DMS114 treated with DMSO at 0.1 percent for 48 hours (cell line): Measurements from ENCODE around the gene MERTK.
"Not testable (repeated sequence)": the region's sequence is repeated elsewhere in the genome, so short reads cannot be mapped to it uniquely, and the experiment has no call there.

ENCODE experiments used
- DNase-seq: peaks from one replicate; lab custom pipeline; 2025; ENCODE audit not compliant: unreplicated experiment; lab: John Stamatoyannopoulos, UW

The MERTK gene

GRCh38 chr2:111909997-111910396 lies 11.6 kb downstream of the MERTK start:
- DNase-seq = not testable (repeated sequence)

DNA sequence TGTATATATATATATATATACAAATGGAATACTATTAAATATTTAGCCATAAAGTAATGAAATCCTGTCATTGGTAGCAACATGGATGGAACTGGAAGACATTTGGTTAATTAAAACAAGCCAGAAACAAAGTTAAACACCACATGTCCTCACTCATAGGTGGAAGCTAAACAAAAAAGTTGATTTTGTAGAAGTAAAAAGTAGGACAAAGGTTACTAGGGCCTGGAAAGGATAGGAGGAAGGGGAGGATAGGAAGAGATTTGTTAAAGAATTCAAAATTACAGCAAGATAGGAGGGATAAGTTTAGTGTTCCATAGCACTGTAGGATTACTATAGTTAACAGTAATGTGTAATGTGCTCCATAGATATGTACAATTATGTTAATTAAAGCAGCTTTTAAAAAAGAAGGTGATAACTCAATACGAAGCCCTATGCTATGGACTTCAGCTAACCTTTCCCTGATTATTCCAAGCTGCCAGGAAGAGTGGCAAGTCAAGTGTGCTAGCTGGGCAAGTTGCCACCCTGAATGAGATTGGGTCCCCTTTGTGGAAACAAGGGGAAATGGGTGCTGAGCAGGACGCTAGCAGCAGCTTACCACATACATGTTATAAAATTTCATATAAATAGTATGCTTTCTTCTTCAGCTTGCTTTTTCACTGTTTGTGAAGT lies 12.3 kb downstream of the MERTK start:
- DNase-seq = no peak

- DNase-seq = not testable (repeated sequence)
Observed at GRCh38 chr2:111911295-111911977, 13.0 kb downstream of the MERTK start.

DNA sequence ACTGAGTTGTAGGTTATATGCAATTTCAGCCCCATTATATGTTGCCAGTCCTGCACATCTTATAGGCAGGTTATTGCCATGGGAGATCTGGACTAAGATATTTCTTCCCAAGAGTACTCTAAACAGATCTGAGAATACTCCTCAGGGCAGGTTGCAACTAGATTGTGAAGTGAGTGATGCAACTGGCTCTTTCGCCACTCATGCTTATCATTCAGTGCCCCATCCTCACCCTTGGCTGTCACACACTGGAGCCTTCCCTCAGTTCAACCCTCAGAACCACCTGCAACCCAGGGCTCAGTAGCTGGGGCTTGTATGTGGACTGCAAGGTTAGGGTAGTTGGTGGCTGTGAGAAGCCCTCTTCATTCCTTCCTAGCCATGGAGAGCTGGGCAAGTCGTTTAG lies 14.1 kb downstream of the MERTK start:
- no peak for DNase-seq

GRCh38 chr2:111917106-111917505 lies 18.7 kb downstream of the MERTK start:
- no peak for DNase-seq

DNA sequence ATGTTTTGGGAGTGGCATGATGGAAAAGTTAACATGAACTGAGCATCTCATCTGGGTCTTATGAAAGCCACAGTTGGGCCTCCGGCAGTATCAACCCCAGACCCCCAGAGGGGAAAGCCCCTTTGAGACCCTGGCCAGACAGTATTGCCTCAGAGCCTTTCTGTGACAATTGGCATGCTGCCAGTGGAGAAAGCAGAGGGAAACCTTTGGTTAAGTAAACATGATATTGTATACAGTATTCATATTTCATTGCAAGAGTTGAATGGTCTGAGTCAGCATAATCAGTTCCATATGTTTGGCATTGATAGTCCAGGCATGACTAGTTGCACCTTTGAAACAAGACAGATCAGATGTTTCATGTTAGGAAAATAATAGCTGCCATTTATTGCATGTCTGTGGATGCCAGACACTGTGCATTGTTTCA lies 20.0 kb downstream of the MERTK start:
- no peak for DNase-seq

DNA sequence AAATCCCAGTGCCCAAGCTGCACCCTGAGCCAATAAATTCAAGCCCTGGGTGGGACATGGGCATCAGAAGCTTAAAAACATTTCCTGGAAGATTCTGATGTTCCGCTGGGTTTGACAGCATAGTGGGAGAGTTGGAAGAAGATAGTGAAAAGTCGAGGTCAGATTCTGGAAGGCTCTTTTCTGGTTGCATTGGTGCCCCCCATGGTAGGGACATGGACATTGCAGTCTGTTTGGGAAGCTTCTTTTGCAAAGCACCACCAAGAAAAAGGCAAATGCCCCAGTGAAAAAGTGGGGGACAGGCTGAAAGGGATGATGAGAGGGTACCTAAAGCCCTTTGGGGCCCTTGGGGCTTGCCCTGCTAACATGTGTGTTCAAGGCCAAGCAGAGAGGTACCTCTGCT lies 21.0 kb downstream of the MERTK start:
- no peak for DNase-seq

DNA sequence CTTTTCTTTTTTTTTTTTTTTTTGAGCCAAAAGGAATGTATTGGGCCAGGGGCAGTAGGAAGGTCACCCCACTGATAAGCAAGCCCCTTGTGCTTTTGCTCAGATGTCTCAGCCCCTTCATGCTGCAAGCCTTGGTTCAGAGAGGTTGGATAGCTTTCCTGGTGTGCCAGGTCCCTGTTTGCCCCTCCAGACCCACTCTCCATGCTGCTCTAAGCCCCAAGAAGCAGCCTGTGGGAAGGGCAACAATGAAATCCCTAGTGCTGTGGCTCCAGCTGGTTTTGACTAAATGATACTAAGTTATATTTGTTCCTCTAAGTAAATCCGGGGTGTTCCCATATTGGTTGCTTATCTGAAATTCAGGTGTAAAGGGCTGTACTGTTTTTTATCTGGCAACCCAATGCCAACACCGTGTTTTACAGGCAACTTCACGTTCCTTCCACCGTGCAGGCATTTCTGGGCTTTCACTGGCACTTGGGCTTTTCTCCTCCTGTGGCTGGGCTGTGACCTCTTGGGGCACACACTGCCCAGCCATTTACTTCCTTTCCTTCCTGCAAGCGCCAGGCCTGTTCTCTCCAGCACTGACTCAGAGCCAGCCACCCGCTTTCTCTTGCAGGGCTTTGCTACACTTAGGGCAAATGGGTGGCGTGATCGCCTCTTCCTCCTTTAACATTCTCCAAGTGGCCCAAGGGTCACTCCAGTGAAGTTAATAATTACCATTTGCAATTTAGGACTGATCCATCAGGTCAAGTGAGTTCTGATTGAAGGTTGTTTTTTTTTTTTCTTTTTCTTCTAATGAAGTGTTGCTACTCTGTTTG lies 21.6 kb downstream of the MERTK start:
- no peak for DNase-seq

DNA sequence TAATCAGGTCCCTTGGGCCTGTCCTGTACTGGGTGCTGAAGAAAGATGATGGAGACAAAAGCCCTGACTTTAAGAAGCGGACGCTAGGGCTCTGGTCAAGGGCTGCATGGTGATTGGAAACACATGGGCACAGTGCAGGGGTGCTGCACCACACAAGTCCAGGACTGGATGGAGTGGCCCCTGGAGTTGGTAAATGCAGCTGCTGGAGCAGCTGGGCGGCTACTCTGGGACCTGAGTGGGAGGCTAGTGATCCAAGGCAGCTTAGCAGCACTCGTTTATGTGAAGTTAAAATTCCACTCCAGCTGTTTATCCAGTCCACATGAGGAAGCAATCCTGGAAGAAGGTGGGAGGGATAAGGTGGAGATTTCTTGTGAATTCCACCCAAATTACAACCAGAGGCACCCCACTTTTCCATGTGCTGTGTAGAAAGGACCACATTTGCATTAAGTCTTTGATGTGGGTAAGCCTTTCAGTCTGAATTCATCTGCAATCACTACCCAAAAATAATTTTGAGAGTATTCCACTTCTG lies 24.9 kb downstream of the MERTK start:
- no peak for DNase-seq

DNA sequence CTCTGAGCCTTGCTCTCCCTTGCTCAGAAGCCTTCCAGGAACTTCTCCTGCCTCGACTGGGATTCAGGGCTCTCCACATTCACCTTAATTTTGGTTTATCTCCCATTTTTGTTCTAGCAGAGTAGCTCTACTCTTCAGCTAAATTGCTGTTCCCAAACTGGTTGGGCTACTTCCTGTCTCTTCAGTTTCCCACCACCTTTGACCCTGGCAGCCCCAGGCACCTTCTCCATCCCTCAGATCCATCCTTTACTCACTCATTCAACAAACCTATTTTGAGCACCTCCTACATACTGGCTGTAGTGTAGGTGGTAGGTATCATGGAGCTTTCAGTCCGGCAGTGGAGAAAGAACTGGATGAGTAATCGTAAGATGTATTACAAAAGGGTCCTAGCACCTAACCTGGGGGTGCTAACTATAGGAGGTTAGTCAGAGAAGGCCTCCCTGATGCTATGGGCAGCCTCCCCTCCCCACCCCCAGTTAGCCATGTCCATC lies 26.3 kb downstream of the MERTK start:
- no peak for DNase-seq

GRCh38 chr2:111927723-111928122 lies 29.3 kb downstream of the MERTK start:
- DNase-seq = no peak

GRCh38 chr2:111930409-111930808 lies 32.0 kb downstream of the MERTK start:
- no peak for DNase-seq

- DNase-seq = no peak
Observed at GRCh38 chr2:111930875-111931274, 32.5 kb downstream of the MERTK start.

- no peak for DNase-seq
Observed at GRCh38 chr2:111932841-111933291, 34.5 kb downstream of the MERTK start.

- DNase-seq = not testable (repeated sequence)
Observed at GRCh38 chr2:111933900-111934299, 35.5 kb downstream of the MERTK start.

- no peak for DNase-seq
Observed at GRCh38 chr2:111936881-111937280, 38.5 kb downstream of the MERTK start.

DNA sequence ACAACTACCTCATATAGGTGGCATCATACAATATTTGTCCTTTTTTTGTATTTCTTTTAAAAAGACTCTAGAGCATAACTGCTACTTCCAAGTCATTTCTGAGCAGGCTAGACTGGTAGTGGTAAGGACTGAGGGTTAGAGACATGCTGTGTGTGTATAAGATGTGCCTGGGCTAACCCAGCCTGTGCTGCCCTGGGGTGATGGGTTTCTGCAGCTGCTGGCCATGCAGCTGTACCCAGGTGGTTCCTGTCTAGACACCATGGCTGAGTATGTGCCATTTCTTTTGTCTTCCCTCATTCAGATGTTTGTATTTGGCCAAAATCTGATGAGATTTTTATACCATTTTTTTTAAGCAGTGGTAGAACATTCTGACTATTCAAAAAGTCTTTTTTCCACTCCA lies 40.0 kb downstream of the MERTK start:
- DNase-seq = no peak

- no peak for DNase-seq
Observed at GRCh38 chr2:111940333-111941196, 42.2 kb downstream of the MERTK start.

- no peak for DNase-seq
Observed at GRCh38 chr2:111941531-111941930, 43.1 kb downstream of the MERTK start.

- no peak for DNase-seq
Observed at GRCh38 chr2:111944531-111945210, 46.3 kb downstream of the MERTK start.
